Measurements from ENCODE around the gene PLXDC2. TPM values are rescaled to one million over a fixed set of nuclear protein-coding genes. Genes with fewer than 3 reads are reported as not detected.

The PLXDC2 gene
- total and polyA plus RNA-seq, 2 donors from 2014 or later: 11.9 to 42.1 TPM

GRCh38 chr10:19862811-19863515 is 46.7 kb downstream of the PLXDC2 start:
- intact Hi-C loops (cut with DNase I): no loop called here
- no peaks in the 10 kb centered on the region for H3K27me3 ChIP-seq (ENCODE audit: control insufficient read depth, insufficient read depth, low read length)
- no peak overlapping the region for H3K4me3 ChIP-seq (ENCODE audit: low read length in 3 of 3)
- DNase-seq: no peak
- no peak for FAIRE-seq
- no peaks in the 10 kb centered on the region for H3K9me3 ChIP-seq (ENCODE audit: control insufficient read depth in 2 of 3, insufficient read depth in 1 of 3, low read length in 3 of 3)
- no peaks in the 10 kb centered on the region for H3K36me3 ChIP-seq (ENCODE audit: control insufficient read depth in 2 of 3, insufficient read depth in 3 of 3, low read length in 3 of 3)
- H3K4me1 ChIP-seq (ENCODE audit: control insufficient read depth in 2 of 3, insufficient read depth in 2 of 3, low read depth in 1 of 3, low read length in 3 of 3): no peaks in the 10 kb centered on the region
- no peak for TF ChIP-seq CTCF (IDR thresholded peaks at IDR 0.05; ENCODE audit: borderline replicate concordance, extremely low read depth, insufficient read depth)
- H3K9ac ChIP-seq (ENCODE audit: low read length in 3 of 3): no peak overlapping the region
- H3K27ac ChIP-seq (ENCODE audit: low read depth in 2 of 2, low read length in 2 of 2): no peak overlapping the region

- no peak for DNase-seq
- Histone ChIP-seq H3K9me3 (ENCODE audit: control insufficient read depth in 2 of 3, insufficient read depth in 1 of 3, low read length in 3 of 3) (no peaks in the 10 kb centered on the region), H3K4me3 (ENCODE audit: low read length in 3 of 3) (no peak overlapping the region), H3K36me3 (ENCODE audit: control insufficient read depth in 2 of 3, insufficient read depth in 3 of 3, low read length in 3 of 3) (no peaks in the 10 kb centered on the region), H3K9ac (ENCODE audit: low read length in 3 of 3) (no peak overlapping the region), H3K27ac (ENCODE audit: low read depth in 2 of 2, low read length in 2 of 2) (no peak overlapping the region), H3K4me1 (ENCODE audit: control insufficient read depth in 2 of 3, insufficient read depth in 2 of 3, low read depth in 1 of 3, low read length in 3 of 3) (no peaks in the 10 kb centered on the region), H3K27me3 (ENCODE audit: control insufficient read depth, insufficient read depth, low read length) (no peaks in the 10 kb centered on the region)
- TF ChIP-seq CTCF (IDR thresholded peaks at IDR 0.05; ENCODE audit: borderline replicate concordance, extremely low read depth, insufficient read depth): no peak
- FAIRE-seq: no peak
- intact Hi-C loops (cut with DNase I): no loop called here
Observed at GRCh38 chr10:19865676-19866075, 49.4 kb downstream of the PLXDC2 start.

DNA sequence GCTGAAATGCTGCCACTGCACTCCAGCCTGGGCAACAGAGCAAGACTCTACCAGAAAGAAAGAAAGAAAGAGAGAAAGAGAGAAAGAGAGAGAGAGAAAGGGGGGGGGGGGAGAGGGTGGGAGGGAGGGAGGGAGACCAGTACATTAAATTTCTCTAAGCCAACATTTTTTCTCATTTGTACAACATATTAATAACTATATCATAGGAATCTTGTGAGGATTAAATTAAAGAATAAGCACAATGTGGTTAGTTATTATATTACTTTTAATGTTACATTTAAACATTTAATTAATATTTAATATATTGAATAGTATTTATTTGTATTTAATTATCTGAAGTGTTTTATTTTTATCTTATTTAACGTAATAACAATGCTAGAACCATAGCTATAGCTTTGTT is 53.1 kb downstream of the PLXDC2 start:
- Histone ChIP-seq H3K27me3 (ENCODE audit: control insufficient read depth, insufficient read depth, low read length) (no peaks in the 10 kb centered on the region), H3K27ac (ENCODE audit: low read depth in 2 of 2, low read length in 2 of 2) (no peak overlapping the region), H3K4me3 (ENCODE audit: low read length in 3 of 3) (no peak overlapping the region), H3K36me3 (ENCODE audit: control insufficient read depth in 2 of 3, insufficient read depth in 3 of 3, low read length in 3 of 3) (no peaks in the 10 kb centered on the region), H3K9me3 (ENCODE audit: control insufficient read depth in 2 of 3, insufficient read depth in 1 of 3, low read length in 3 of 3) (no peaks in the 10 kb centered on the region), H3K9ac (ENCODE audit: low read length in 3 of 3) (no peak overlapping the region), H3K4me1 (ENCODE audit: control insufficient read depth in 2 of 3, insufficient read depth in 2 of 3, low read depth in 1 of 3, low read length in 3 of 3) (no peaks in the 10 kb centered on the region)
- peak; percentile 54 for FAIRE-seq
- no peak for TF ChIP-seq CTCF (IDR thresholded peaks at IDR 0.05; ENCODE audit: borderline replicate concordance, extremely low read depth, insufficient read depth)
- no peak for DNase-seq
- intact Hi-C loops (cut with DNase I): no loop called here

Data from kidney (tissue), 14 donors.